ENCODE results near the gene FSD1.
"Not testable (repeated sequence)": the region's sequence is repeated elsewhere in the genome, so short reads cannot be mapped to it uniquely, and the experiment has no call there.

FSD1 gene

GRCh38 chr19:4284974-4285373, 19.4 kb upstream of the FSD1 start:
- DNase-seq (ENCODE audit: low read depth) = no peak

GRCh38 chr19:4286141-4286540, 18.3 kb upstream of the FSD1 start:
- not testable (repeated sequence) for DNase-seq (ENCODE audit: low read depth)

DNA sequence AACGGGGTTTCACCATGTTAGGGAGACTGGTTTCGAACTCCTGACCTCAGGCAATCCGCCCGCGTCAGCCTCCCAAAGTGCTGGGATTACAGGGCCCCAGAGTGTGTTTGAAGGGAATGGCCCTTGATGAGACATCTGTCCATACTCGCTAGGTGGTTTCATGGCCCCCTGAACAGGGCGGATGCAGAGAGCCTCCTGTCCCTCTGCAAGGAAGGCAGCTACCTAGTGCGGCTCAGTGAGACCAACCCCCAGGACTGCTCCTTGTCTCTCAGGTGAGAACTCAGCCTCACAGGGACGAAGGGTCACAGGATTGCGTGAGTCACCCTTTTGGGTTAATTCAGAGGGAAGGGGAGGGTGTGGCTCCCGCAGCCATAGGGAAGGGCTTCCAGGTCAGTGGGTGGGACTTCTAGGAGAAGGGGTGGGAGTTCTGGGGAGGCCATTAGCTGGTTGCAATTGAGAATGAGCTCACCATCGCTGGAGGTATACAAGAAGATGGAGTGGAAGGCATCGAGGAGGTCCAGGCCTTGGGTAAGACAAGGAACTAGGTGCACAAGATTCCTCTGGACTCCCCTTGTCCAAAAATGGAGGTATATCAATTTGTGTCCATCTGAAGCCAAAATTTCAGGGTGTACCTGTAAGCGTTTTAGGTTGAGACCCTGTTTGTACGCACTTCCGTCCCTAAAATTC, 16.2 kb upstream of the FSD1 start:
- DNase-seq (ENCODE audit: low read depth) = no peak

GRCh38 chr19:4291184-4291732, 13.1 kb upstream of the FSD1 start:
- DNase-seq (ENCODE audit: low read depth) = no peak

- DNase-seq (ENCODE audit: low read depth) = no peak
Observed at GRCh38 chr19:4292515-4292914, 11.9 kb upstream of the FSD1 start.

DNA sequence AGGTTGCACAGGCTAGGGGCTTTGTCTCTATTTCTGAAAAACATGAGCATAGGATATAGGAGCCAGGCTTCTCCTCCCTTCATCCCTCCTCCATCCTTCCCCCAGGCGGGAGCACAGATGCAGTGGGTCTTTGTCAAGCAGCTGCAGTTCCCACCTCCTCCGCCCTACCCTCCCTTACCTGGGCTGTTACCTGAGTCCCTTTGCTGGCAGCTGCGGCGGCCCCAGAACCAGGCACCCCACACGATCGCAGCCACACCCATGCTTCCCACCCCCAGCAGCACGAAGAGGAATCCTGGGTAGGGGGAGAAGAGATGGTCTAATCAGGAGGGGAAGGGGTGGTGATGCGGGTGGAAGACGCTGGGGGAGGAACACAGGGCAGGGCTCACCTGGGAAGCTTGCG, 10.0 kb upstream of the FSD1 start:
- DNase-seq (ENCODE audit: low read depth) = no peak

- DNase-seq (ENCODE audit: low read depth) = no peak
Observed at GRCh38 chr19:4295972-4296771, 8.2 kb upstream of the FSD1 start.

DNA sequence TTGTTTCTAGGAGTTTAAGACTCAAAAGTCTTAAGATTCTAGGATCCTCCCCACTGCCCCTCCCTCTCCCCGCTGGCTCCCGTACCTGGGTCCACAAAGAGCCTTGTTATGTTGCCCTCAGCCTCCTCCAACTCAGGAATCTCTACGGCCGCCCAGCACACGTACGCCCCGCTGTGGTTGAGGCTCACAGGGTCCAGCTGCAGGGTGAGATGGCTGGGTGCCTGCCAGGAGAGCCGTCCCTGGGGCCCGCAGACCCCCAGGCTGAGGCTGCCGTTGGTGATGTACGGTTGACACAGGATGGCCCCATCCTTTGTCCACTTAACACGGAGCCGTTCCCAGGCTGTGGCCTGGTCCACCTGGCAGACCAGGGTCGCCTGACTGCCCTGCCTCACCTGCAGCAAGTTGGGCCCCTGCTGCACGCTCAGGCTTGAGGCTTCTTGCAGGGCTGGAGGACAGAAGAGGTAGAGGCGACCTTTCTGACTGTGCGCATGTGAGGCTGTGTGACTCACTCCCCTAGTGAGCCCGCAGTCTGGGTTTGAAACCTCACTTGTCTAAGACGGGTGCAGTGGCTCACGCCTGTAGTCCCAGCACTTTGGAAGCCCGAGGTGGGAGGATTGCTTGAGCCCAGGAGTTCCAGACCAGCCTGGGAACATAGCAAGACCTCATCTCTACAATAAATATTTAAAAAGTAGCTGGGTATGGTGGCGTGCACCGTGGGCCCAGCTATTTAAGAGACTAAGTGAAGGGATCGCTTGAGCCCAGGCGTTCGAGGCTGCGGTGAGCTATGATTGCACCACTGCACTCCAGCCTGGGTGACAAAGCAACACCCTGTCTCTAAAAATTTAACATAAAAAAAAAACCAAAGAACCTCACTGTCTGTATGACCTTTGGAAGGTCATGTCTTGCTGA, 6.2 kb upstream of the FSD1 start:
- DNase-seq (ENCODE audit: low read depth) = no peak

GRCh38 chr19:4298810-4299550, 5.4 kb upstream of the FSD1 start:
- no peak for DNase-seq (ENCODE audit: low read depth)

DNA sequence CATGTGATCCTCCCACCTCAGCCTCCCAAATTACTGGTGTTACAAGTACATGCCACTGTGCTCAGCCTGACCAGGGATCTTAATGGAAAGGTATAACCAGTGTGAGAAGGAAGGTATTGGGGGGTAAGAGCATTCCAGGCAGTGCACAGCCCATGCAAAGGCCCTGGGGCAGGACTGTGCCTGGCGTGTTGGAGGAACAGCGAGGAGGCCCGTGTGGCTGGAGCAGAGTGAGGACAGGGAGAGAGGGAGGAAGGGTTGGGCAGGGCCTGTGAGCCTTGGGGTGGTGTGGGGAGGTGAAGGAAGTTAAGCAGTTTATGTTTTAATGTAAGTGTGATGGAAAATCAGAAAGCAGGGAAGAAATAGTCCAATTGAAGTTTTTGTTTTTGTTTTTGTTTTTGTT, 3.8 kb upstream of the FSD1 start:
- no peak for DNase-seq (ENCODE audit: low read depth)

DNA sequence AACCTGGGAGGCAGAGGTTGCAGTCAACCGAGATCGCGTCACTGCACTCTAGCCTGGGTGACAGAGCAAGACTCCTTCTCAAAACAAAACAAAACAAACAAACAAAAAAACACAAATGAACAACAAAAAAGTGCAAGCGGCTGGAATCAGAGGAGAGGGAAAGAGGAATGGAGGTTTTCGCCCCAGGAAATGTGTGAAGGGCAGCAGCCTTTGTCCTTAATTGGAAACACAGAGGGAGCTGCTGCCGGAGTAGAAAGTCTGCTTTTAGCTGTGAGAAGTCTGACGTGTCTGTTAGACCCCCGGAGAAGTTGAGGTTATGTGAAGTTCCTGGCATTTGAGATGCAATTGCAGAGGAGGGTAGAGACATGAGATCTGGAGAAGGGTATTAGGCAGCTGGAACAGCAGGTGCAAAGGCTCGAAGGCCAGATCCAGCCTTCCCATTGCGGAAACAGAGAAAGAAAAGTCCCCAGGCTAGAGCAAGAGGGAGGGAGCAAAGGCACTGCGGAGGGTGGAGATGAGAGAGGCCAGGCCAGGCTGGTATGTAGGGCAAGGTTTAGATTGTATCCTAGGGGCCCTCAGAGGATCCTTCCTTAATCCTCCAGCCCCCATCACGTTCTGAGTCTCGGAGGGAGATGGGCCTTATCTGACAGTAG, 2.7 kb upstream of the FSD1 start:
- no peak for DNase-seq (ENCODE audit: low read depth)

- no peak for DNase-seq (ENCODE audit: low read depth)
Observed at GRCh38 chr19:4302243-4302640, 2.2 kb upstream of the FSD1 start, which contains the start of gene TMIGD2. TSS of gene TMIGD2 (minus strand) at chr19:4302389. CDS start at chr19:4302385, 4 bp downstream.

DNA sequence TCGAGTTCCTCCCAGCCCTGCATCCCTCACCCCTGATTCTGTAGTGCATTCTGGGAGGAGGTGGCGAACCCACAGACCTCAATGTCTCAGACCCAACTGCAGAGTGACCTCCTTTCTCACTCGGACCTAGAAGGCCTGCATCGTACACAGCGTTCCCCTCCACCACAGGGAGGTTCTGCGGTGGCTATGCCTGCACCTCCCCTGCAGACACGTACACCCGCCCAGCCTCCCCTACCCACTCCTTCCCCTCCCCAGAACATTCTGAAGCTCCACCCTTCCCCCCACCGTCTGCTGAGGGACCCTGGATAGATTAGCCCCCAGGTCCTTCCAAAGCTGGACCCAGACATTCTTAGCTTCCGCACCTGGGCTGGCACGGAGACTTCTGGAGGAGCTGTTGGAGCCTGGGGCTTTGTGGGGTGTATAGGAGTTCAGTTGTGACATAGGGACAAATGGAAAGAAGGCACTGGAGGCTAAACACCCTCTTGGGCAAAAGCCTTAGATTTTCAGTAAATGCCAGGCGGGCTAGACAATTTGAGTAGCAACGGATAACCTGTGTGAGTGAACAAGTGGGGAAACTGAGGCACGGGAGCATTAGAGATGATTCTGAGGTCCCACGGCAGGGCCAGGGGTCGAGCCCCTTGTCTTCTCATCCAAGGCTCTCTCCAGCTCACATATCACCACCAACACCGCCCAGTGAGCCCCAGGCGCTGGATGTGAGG, 420 bp upstream of the FSD1 start:
- DNase-seq (ENCODE audit: low read depth) = no peak

DNA sequence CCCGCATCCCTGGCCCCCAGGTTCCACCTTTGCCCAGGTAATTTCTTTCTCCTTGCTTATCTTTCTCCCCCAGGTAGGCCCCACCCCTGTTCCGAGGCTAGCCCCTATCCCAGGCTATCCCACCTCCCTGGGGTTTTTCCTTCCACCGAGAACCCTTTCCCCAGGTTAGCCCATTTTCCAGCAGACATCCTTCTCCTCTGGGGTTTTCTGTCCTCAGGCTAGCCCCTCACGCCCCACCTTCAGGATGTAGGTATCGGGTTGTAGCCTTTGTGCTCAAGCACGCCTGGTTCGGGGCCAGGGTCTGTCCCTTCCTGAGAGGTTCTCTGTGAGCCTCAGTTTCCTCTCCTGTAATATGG, 837 bp downstream of the FSD1 start:
- no peak for DNase-seq (ENCODE audit: low read depth)

- no peak for DNase-seq (ENCODE audit: low read depth)
Observed at GRCh38 chr19:4305659-4306058, 1.3 kb downstream of the FSD1 start.

- no peak for DNase-seq (ENCODE audit: low read depth)
Observed at GRCh38 chr19:4310247-4311121, 6.1 kb downstream of the FSD1 start.

DNA sequence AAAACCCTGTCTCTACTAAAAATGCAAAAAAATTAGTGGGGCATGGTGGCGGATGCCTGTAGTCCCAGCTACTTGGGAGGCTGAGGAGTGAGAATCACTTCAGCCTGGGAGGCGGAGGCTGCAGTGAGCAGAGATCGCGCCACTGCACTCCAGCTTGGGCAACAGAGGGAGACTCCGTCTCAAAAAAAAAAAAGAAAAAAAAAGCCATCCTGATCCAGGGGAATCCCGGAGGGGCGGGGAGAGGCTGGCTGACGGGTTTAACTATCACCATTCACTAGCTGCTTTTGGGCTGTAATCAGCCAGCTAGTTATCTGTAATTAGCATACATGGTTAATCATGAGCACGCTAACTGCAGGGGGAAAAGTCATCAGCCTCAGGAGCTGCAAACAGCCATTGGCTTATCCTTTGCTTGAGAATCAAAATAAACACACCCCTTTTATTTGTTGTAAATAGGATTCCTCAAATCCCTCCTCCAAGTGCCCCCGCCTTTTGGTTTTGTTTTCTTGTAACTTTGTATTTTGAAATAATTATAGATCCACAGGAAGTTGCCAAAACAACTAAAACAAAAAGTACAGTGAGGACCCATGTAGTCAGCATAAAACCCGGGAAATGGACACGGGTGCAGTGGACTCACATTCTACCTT, 9.6 kb downstream of the FSD1 start:
- no peak for DNase-seq (ENCODE audit: low read depth)

DNA sequence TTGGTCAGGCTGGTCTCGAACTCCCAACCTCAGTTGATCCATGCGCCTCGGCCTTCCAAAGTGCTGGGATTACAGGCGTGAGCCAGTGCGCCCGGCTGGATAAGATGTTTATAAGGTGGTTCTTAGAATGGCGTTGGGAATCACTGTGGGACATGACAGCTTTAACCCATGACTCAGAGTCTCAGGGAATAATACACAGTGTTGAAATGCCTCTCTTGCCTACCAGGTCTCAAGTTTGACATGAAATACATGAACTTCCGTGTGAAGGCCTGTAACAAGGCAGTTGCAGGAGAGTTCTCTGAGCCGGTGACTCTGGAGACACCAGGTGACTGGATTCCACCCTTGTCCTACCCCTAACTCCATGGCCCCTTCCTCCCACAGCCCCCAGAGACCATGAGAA, 12.6 kb downstream of the FSD1 start:
- DNase-seq (ENCODE audit: low read depth) = no peak

GRCh38 chr19:4318460-4318859, 14.1 kb downstream of the FSD1 start:
- DNase-seq (ENCODE audit: low read depth) = no peak
